Small intestine (tissue), 7 donors: ENCODE results near the gene AKIP1. TPM values are rescaled to one million over a fixed set of nuclear protein-coding genes. Genes with fewer than 3 reads are reported as not detected.

Experiments used
- DNase-seq, 2 donors: peaks; one replicate each; pipeline versions ENCODE4 v3.0.0 to v3.0.0-alpha.2; 2013
- FAIRE-seq: peaks from 2 replicates; lab custom pipeline; 2012; peaks lifted over from hg19 to GRCh38; lab: Jason Lieb, UNC
- H3K27ac ChIP-seq, 3 donors: one replicate each; pipeline ENCODE4 v1.5.1; 2013; ENCODE audit warnings: low read length in 2 of 3, mild to moderate bottlenecking in 2 of 3, control low read depth in 1 of 3, inconsistent platforms in 1 of 3, low read depth in 1 of 3, moderate library complexity in 1 of 3
- H3K27me3 ChIP-seq, 3 donors: one replicate each; pipeline ENCODE4 v1.6.1; 2013; ENCODE audit warnings: low read length in 3 of 3, inconsistent platforms in 1 of 3; ENCODE audit not compliant: control insufficient read depth in 3 of 3, insufficient read depth in 3 of 3
- H3K36me3 ChIP-seq, 3 donors: one replicate each; pipeline ENCODE4 v1.6.1; 2013; ENCODE audit warnings: low read length in 3 of 3, inconsistent platforms in 1 of 3, low read depth in 1 of 3, mild to moderate bottlenecking in 1 of 3, moderate library complexity in 1 of 3; ENCODE audit not compliant: control insufficient read depth in 3 of 3, insufficient read depth in 2 of 3
- H3K4me1 ChIP-seq, 3 donors: one replicate each; pipeline ENCODE4 v1.6.1; 2013; ENCODE audit warnings: low read length in 2 of 3, inconsistent platforms in 1 of 3, low read depth in 1 of 3, mild to moderate bottlenecking in 1 of 3, moderate library complexity in 1 of 3; ENCODE audit not compliant: control insufficient read depth in 3 of 3, insufficient read depth in 2 of 3
- H3K4me3 ChIP-seq, 3 donors: one replicate each; pipeline ENCODE4 v1.5.1; 2013; ENCODE audit warnings: low read length in 3 of 3, control low read depth in 1 of 3, inconsistent platforms in 1 of 3, low read depth in 1 of 3, mild to moderate bottlenecking in 1 of 3, moderate library complexity in 1 of 3
- H3K9me3 ChIP-seq, 2 donors: one replicate each; pipeline ENCODE4 v1.6.1; 2013; ENCODE audit warnings: low read depth in 1 of 2, low read length in 1 of 2; ENCODE audit not compliant: control insufficient read depth in 2 of 2, insufficient read depth in 1 of 2
- WGBS, 3 donors: extraction: QIAGEN DNeasy Blood & Tissue Kit; methylation state at CpG; one replicate each; pipeline ENCODE4 v1.1.7; 2013; 5-methylcytosine and 5-hydroxymethylcytosine counted together
- polyA plus RNA-seq, 4 donors: library from polyadenylated mRNA; stranded (reverse) in 3 of 4; unstranded in 1 of 4; fragments of 200-250 nt in 3 of 4; fragments of 120-200 nt in 1 of 4; gene quantifications; one replicate each; pipeline versions ENCODE4 v1.2.1 to v1.2.3, GENCODE V29; 2013
- donor health status: healthy with polysubstance abuse.
- donor health status: control.
- donor health status: control.
- donor health status: Bipolar disorder and iron deficiency.
- donor health status: healthy.

AKIP1 gene
- polyA plus RNA-seq, 4 donors: 11.6 to 24.4 (median 15.1) TPM

DNA sequence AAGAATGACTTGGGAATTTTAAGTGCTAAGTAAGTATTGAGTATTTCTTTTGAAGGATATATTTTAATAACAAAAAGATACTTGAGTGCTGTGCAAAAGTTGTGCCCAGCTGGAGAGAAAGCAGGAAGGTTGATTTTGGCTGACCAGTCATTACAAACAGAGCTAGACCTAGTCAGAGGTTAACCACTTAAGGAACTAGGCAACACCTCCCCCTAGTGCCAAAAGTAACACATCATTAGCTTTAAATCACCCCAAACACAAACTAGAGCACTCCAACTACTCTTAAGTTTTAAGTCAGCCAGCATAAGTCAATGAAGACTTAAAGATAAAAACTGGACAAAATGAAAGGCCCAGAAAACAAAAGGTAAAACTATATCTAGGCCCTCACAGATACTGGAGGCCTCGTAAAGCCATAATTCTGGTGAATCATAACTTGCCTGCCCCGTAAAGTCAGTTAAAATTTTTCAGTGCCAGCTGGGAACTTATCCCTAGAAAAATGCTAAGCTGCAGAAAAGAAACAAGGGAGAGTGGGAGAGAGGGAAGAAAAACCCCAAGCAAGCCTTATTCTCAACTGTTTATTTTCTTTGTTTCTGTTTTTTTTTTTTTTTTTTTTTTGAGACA is 48.7 kb downstream of the AKIP1 start:
- DNase-seq (peak; percentile 68 to 77), FAIRE-seq (no peak)
- Histone ChIP-seq H3K36me3 (peaks cover 5 to 10% (median 7%) of the 10 kb centered on the region in 3 donors), H3K4me1 (peaks cover 0 to 18% (median 6%) of the 10 kb centered on the region in 3 donors), H3K27me3 (no peaks in the 10 kb centered on the region), H3K4me3 (no peak overlapping the region), H3K27ac (peak overlapping the region; percentile 27 to 61 (median 28)), H3K9me3 (no peaks in the 10 kb centered on the region)
- 10 to 35% (median 32%) methylated on average over 2 of the region's 2 CpGs for WGBS, 3 donors

DNA sequence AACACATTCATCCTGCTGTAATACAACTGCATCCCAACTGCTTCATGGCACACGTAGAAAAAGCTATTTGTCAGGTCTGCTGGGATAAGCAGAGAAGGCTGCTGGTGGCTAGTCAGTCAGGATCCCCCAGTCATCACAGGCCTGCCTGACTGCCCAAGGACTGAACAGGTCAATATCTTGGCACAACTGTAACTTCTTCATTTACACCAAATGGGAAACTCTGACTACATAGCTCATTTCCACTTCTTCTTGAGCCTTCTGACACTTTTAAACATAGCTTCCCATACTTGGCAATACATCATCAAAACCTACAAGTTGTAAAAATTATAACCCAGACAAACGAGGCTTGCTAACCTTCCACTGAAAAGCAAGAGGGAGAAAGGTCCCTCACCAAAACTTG is 50.4 kb downstream of the AKIP1 start:
- no peak overlapping the region for H3K27ac ChIP-seq
- peaks cover 0 to 23% (median 6%) of the 10 kb centered on the region in 3 donors for H3K4me1 ChIP-seq
- DNase-seq (no peak), FAIRE-seq (no peak)
- H3K27me3 ChIP-seq: no peaks in the 10 kb centered on the region
- H3K9me3 ChIP-seq: no peaks in the 10 kb centered on the region
- 49 to 62% (median 58%) methylated on average over 2 of the region's 2 CpGs for WGBS, 3 donors
- H3K4me3 ChIP-seq: no peak overlapping the region
- peaks cover 0 to 4% (median 4%) of the 10 kb centered on the region in 3 donors for H3K36me3 ChIP-seq

DNA sequence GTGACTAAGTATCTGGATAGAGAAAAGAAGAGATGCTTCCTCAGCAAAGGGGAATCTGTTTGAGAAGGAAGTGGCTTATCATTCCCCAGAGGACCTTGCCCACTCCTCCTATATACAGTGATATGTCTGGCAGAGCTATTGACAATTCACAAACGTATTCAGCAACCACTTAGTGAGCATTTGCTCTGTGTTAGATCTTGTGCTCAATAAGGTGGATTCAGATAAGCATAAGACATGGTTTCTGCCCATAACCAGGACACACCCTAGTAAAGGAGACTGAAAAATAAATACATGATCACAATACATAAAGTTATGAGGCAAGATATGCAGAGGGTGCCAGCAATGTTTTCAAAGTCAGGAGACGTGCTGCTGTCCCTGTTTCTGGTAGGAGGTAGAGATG is 51.9 kb downstream of the AKIP1 start:
- H3K4me1 ChIP-seq: peaks cover 0 to 23% (median 6%) of the 10 kb centered on the region in 3 donors
- no peaks in the 10 kb centered on the region for H3K27me3 ChIP-seq
- H3K36me3 ChIP-seq: peaks cover 0 to 6% (median 0%) of the 10 kb centered on the region in 3 donors
- peak overlapping the region in 2 of 3 donors; percentile 11 to 70 for H3K4me3 ChIP-seq
- no peak for FAIRE-seq
- no peaks in the 10 kb centered on the region for H3K9me3 ChIP-seq
- WGBS, 3 donors: 10 to 15% (median 11%) methylated on average over 2 of the region's 2 CpGs
- DNase-seq: peak; percentile 44 to 51
- peak overlapping the region in 2 of 3 donors; percentile 24 to 96 for H3K27ac ChIP-seq

DNA sequence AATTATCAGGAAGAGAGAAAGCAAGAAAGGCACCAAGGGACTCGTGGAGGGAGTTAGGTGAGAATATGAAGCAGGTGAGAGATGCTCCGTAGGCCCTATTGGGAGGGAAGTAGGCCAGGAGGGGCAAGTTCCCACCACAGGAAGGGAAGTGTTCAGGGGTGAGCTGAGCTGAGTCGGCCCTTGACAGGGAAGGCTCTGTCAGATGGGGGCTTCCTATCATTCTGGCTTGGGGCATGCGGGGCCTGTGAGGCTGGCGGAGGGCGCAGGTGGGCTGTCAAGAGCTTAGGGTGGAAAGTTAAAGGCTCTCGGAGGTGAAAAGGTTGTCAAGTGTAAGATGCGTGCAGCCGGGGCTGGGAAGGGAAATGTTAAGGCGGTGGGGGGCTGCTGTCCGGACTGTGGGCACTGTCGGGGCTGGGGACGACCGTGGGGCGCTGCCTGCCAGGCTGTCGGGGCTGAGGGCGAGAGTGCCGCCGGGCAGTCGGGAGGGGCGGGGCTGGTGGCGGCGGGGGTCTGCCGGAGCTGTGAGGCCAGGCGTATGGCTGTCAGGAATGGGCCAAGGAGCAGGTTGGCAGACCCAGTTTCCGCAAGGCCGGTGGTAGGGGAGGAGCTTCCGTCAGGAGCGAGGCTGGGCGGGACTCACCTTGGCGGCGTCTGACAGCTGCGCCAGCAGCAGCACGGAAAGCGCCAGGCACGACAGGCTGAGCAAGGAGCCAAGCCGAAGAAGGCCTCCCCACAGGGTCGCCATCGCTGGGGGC is 52.8 kb downstream of the AKIP1 start:
- H3K4me1 ChIP-seq: peaks cover 0 to 23% (median 6%) of the 10 kb centered on the region in 3 donors
- H3K27me3 ChIP-seq: no peaks in the 10 kb centered on the region
- 0 to 2% (median 2%) methylated on average over 28 to 39 of the region's 39 CpGs for WGBS, 3 donors
- H3K9me3 ChIP-seq: no peaks in the 10 kb centered on the region
- peaks cover 0 to 6% (median 0%) of the 10 kb centered on the region in 3 donors for H3K36me3 ChIP-seq
- H3K4me3 ChIP-seq: peak overlapping the region; percentile 70 to 89 (median 73)
- H3K27ac ChIP-seq: peak overlapping the region; percentile 96 to 99 (median 96)
- DNase-seq: peak in 1 of 2 donors; percentile 89
- no peak for FAIRE-seq

DNA sequence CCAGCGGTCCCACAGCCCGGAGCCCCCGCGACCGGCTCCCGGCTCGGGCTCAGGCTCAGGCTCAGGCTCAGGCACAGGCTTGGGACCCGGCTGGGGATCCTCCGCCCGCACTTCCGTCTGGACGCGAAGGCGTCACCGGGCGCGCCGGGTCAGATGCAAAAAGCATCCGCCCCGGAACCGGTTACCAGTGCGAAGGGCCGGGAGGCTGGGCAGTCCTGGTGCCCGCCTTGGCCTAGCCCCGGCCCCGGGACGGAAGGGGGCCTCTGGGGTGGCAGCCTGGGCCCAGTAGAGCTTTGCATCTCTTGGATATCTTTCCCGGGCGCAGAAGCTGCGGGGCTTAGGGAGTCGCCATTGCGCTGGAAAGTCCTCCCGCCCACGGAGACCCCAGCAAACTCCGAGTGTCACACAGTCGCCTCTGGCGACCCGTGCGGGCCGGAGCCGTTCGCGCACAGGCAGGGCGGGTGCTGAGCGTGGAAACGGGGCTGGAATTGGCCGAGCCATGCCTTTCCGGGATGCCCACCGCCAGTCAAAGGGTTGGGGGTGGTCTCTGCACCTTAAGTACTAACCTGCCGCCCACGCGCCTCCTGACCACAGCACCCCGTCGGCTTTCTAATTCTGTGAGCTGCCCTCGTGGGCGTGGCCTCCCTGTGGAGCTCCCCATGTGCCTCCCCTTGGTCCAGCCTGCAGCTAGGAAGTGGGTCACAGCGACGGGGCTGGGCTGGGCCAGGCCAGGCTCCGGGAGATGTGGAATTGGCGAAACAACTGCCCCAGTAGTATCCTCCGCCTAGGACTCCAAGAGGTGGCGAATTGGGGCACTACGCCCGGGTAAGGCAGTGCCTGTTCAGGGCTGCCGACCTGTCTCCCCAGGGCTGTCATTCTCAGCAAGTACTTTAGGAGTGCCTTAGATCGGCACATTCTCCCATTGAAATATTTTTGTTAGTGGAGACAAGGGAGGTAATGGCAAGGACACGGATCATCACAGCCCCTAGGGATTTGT is 53.6 kb downstream of the AKIP1 start, which contains the start of gene TMEM9B:
TMEM9B (minus strand) TSS at position 119 of the 997 bp plus-strand sequence. CDS start 129 bp downstream, outside the sequence.
- Histone ChIP-seq H3K27me3 (no peaks in the 10 kb centered on the region), H3K4me1 (peaks cover 0 to 16% (median 6%) of the 10 kb centered on the region in 3 donors), H3K4me3 (peak within 1 kb of the TSS; percentile 70 to 89 (median 73)), H3K9me3 (no peaks in the 10 kb centered on the region), H3K27ac (peak within 1 kb of the TSS; percentile 96 to 99 (median 96)), H3K36me3 (peaks cover 0 to 6% (median 0%) of the 10 kb centered on the region in 3 donors)
- 0% methylated on average over 63 to 67 of the region's 67 CpGs for WGBS, 3 donors
- FAIRE-seq (no peak), DNase-seq (peak; percentile 94 to 98)

DNA sequence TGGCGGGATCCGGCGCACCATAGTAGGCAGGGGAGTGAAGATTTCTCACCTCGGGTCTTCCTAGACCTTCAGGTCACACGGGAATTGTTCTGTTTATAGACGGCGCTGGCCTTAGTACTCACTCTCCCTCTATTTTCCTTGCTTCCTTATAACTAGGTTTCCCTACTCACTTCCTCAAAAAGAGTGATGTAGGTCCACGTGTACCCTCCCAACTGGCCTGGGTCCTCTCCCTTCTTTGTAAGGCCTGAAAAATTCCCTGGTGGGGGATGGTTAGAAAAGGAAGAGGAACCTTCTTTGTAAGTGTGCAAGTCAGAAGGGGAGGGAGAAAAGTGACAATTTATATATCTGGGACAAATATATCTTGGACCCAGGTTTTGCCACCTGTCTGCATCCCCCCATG is 56.2 kb downstream of the AKIP1 start:
- no peak for FAIRE-seq
- Histone ChIP-seq H3K36me3 (peaks cover 0 to 6% (median 0%) of the 10 kb centered on the region in 3 donors), H3K27me3 (no peaks in the 10 kb centered on the region), H3K4me3 (no peak overlapping the region), H3K9me3 (no peaks in the 10 kb centered on the region), H3K4me1 (peaks cover 0 to 11% (median 6%) of the 10 kb centered on the region in 3 donors), H3K27ac (no peak overlapping the region)
- no peak for DNase-seq
- WGBS, 3 donors: 81 to 91% (median 88%) methylated on average over 7 to 8 of the region's 8 CpGs
